ENCODE data around the gene ABCC9.
"Not testable (repeated sequence)": the region's sequence is repeated elsewhere in the genome, so short reads cannot be mapped to it uniquely, and the experiment has no call there.

ABCC9 gene

DNA sequence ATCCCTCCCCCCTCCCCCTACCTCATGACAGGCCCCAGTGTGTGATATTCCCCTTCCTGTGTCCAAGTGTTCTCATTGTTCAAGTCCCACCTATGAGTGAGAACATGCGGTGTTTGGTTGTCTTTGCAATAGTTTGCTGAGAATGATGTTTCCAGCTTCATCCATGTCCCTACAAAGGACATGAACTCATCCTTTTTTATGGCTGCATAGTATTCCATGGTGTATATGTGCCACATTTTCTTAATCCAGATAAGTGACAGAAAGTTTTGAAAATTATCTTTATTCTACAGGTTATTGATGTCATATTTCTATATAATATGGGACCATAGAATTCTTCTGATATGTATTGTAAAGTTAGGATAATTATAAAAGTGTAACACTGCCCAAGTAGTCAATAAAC is 11.3 kb downstream of the ABCC9 start:
- not testable (repeated sequence) for DNase-seq

GRCh38 chr12:21925296-21925913 is 15.8 kb downstream of the ABCC9 start:
- no peak for DNase-seq

- no peak for DNase-seq
Measured at GRCh38 chr12:21921436-21921835, 19.8 kb downstream of the ABCC9 start.

DNA sequence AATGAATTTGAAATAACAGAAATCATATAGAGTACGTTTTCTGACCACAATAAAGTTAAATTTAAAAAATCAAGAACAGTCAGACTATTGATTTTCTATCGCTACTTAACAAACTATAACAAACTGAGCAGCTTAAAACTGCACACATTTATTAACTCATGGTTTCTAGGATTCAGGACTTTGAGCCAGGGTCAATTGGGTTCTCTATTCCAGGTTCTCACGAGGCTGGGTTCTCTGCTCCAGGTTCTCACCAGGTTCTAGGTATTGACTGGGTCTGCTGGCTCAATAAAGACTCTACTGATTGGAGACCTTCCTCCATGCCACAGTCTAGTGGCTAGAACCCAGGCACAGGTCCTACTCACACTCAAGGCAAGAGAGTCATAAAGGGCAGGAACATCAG is 22.8 kb downstream of the ABCC9 start:
- DNase-seq = no peak

- no peak for DNase-seq
Measured at GRCh38 chr12:21913823-21914222, 27.4 kb downstream of the ABCC9 start.

DNA sequence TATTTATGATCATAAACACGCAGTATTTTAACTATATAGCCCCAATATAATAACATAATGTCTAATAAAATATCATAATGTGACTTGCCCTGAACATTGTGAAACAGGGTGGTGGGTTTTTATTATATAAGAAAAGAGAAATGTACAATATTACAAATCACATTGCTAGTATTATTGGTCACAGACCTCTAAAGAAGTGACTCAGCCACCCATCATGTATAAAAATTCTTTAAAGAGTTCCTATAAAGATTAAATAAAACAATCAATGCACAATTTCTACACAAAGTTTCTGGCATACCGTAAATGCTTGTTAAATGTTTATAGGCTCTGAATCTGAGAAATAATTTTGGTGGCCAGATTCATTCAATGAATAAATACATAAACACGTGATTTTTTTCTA is 28.9 kb downstream of the ABCC9 start:
- DNase-seq = no peak

DNA sequence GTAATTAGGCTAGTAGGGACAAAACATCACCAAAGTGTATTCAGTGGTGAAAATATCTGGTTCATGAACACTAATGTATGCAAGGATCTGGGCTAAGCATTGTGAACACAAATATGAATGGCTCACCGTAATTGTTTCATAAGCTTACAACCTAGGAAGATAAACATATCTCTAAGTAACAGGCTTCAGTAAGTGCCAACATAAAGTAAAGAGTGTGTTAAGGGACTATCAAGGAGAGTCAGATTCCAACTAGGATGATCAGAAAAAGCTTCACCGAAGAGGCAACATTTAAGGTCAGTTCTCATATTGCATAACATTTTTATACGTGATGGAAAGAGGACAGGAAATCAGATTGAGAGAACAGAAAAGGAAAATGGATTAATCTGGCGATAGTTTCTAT is 29.4 kb downstream of the ABCC9 start:
- DNase-seq = no peak

DNA sequence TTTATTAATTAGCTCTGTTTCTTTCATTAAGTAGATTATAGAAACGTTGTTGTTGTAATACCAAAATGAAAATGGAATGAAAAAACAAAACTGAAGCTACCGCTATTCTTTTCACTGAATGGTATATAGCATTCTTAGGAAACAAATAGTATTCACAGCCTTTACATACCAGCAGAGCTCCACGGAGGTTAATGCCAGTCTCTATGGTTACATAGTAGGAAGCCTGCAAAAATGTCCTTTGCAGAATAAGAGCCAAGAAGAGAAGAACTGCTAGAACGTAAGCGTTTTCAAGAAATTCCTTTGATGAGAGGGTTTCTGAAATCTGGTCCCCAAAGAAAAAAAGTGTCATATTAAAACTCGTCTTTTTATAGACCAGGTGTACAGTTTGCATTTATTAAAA is 30.6 kb downstream of the ABCC9 start:
- no peak for DNase-seq

DNA sequence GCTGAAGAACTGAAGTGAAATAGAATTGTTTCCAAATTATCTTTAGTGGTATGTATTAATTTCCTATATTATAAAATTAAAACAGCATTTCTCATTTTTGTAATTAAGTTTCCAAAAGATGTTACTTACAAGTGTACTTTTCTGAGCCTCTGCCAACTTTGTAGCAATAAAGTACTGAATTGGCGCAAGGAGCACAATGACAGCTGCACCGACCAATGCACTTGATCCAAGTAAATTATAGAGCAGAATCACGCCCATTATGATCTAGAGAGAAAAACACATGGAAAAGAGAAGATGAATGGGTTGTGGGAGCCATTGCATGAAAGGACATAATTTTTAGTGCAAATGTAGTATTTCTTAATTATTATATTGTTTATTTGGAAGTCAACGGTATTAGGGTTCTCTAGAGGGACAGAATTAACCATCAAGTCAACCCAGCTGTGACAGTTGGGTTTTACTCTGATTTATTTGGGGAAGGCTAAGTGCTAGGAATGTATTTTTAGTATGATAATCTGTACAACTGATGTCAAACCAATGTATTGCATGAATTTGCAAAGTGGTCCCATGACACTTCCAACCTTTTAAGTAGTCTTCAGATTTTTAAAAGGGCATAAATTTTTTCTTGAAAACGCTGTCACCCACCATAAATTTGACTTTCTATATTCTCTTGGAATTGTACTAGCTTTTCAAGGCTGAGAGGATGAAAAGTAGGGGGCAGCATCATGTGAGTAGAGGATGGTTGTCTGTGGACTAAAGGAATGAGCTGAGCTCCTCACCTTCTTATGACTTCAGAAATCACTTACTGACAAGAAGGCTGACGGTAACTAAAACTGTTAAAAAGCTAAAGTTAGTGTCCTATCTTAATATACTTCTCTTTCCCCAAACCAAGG is 33.0 kb downstream of the ABCC9 start:
- DNase-seq = no peak

GRCh38 chr12:21906919-21907493 is 34.2 kb downstream of the ABCC9 start:
- no peak for DNase-seq

DNA sequence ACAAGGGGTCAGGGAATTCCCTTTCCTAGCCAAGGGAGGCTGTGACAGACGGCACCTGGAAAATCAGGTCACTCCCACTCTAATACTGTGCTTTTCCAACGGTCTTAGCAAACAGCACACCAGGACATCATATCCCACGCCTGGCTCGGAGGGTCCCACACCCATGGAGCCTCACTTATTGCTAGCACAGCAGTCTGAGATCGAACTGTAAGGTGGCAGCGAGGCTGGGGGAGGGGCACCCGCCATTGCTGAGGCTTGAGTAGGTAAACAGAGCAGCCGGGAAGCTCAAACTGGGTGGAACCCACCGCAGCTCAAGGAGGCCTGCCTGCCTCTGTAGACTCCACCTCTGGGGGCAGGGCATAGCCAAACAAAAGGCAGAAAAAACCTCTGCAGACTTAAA is 41.7 kb downstream of the ABCC9 start:
- DNase-seq = not testable (repeated sequence)

DNA sequence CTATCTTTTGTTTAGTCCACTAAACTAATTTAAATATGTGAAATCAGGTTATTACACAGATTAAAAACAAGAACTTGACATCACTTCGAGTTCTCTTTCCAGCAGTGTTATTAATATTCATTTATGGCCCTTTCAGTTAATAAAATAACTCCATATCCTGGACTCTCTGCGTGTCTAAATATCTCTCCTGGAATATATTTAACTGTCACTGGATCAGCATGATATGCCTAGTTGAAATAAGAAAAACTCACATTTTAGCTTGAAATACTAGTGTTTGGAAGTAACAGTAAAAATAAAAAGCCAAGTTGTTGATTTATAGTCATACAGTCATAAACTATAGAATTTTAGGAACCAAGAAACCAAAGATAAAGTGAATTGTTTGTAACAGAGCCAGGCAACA is 45.6 kb downstream of the ABCC9 start:
- DNase-seq = no peak

DNA sequence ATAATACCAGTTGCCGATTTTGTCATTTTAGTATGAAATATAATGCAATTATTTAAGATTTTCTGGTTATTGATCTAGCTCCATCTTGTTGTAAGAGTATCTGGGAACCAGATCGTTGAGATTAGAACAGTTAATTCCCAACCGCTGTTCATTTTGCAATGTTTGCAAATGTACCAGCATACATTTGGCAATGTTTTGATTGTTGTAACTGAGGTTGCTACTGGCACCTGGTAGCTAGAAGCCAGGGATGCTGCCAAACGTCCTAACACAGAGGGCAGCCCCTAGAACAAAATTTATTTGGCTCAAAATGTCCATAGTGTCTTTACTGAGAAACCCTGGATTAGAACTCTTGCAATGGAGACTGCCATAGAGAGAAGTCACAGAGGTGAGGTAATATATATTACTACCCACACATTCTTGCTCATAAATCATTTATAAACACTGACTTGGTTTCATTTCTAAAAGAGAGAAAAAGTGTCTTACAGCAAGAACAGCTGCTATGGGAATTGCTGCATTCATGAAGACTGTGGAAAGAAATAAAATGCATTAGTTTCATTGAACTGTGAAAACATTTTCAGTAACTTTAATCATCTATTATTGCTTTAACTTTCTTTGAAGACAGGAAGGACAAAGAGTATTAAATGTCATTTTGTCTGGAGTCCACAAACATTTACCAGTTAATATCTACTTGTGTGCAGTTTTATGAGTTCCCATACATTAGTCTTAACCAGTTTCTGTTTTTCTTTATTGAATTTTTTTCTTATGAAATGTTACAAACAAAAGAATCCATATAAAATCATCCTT is 46.2 kb downstream of the ABCC9 start:
- DNase-seq = no peak

DNA sequence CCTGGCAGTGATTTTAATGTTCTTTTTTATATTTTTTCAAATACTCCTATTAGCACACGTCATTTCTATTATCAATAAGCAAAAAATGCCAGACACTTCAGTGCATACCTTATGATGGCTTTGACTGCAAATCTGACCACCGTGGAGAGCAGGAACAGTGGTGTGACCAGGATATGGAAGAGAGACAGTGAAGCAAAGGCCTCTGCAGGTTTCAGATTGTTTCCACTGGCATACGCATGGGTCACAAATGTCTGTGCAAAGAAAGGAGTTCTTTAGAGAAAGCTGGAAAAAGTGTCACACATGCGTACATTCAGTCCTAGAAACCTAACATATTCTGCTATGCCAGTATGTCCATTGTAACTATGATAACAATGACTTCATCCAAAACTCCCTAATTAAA is 47.3 kb downstream of the ABCC9 start:
- DNase-seq = no peak

GRCh38 chr12:21892341-21892740 is 48.9 kb downstream of the ABCC9 start:
- no peak for DNase-seq

DNA sequence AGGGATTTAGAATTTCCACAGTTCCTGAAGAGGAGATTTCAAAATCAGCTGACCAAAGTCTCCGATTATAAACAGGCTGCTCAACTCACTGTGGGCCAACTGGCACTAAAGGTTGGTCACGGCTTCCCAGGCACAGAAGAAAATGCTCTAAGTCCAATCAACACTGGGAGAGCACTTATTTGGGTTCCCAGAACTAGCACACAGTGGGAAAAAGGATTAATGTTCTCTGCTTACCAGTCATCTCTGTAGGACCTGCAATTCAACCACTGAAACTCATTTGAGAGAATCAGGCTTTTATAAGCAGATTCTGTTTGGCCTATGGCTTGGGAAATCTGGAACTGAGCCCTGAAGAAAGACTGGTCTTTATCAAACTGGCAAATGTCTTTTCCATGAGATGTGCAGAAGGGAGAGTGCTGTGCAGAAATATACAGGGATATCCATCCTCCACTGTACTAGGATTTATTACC is 49.4 kb downstream of the ABCC9 start:
- no peak for DNase-seq

DNA sequence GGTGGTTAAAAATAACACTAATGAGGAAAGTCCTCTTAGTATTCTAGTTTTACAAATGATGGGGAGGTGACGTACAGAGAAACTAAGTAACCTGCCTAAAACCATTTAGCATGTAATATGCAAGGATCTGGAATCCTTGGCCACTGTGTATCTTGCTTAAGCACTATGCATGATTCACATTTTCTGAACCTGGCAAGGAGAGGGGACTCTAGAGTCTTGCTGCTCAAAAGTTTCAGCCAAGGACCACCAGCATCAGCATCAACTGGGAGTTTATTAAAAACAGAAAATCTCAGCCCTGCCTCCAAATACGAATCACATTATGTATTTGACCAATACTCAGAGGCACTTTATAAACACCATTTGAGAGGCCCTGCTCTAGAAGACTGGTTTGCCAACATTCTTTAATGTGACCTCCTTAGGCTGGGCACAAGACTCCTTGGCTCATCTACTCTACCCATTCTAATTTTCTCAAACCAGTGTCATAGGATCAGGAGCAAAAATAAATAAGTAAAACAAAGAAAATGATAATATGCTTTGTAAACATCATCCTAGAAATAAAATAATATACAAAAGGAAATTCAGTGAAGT is 52.9 kb downstream of the ABCC9 start:
- DNase-seq = no peak

- DNase-seq = no peak
Measured at GRCh38 chr12:21884936-21885335, 56.3 kb downstream of the ABCC9 start.

- DNase-seq = no peak
Measured at GRCh38 chr12:21882635-21883034, 58.6 kb downstream of the ABCC9 start.

GRCh38 chr12:21881965-21882364 is 59.3 kb downstream of the ABCC9 start:
- no peak for DNase-seq

GRCh38 chr12:21879312-21879711 is 61.9 kb downstream of the ABCC9 start:
- no peak for DNase-seq

DNA sequence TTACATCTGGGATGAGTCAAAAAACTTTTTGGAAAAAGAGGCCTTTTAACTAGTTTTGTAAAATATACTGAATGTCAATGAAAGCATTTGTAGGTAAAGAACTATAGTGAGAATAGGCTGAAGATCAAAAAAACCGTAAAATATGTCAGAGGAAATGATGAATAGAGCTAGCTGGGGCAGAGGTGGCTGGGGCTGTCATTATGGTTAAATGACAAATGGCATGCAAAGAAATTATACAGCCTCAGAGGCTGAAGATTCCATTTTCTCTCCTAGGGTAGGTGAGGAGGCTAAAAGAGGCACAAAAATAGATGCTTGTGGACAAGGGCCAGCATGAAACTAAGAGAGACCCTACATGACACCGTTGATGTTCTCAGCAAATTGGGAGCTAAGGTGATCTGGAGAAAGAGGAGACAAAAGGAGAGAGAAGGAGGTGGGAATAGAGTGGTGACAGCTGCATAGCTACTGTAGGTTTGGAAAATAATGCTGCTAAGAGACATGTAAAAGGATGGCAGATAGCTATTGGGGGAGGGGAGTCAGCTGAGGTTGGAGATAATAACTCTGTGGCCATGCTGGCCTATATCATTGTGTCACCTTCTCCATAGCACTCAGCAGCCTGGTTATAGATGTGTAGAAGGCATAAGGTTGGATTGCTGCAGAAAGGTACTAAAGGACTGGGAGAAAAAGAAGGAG is 63.8 kb downstream of the ABCC9 start:
- DNase-seq = no peak
